HepG2 (cell line): Measurements from ENCODE around the gene ZNF771. TPM values are rescaled to one million over a fixed set of nuclear protein-coding genes. Genes with fewer than 3 reads are reported as not detected.
A peak's percentile ranks its signal among the peaks of the same experiment; 100 is the strongest.

Source experiments
- ADNP ChIP-seq: sonication (generic); formaldehyde crosslinking; IDR thresholded peaks from 2 replicates; pipeline ENCODE4 v1.4.0; 2020; ENCODE audit warnings: missing genetic modification reagents
- AGO1 ChIP-seq: fragments of 200-400 bp; formaldehyde crosslinking; IDR thresholded peaks from 2 replicates; pipeline ENCODE4 v1.6.1; 2017; ENCODE audit warnings: mild to moderate bottlenecking, low read depth, low read length, moderate library complexity; ENCODE audit not compliant: poor library complexity, severe bottlenecking
- CCAR2 ChIP-seq: fragments of 200-400 bp; formaldehyde crosslinking; optimal IDR thresholded peaks from 2 replicates; pipeline ENCODE3; 2018; ENCODE audit warnings: low read depth, mild to moderate bottlenecking, low read length, moderate library complexity
- EP300 ChIP-seq, 3 experiments: sonication (generic) in 1 of 3; formaldehyde crosslinking in 1 of 3; IDR thresholded peaks; 2 replicates each; pipeline versions ENCODE4 v1.5.1 to v1.6.1; 2011 to 2020; ENCODE audit warnings: low read depth in 2 of 3, low read length in 2 of 3, borderline replicate concordance in 1 of 3, improper control_type of control experiment in 1 of 3, mild to moderate bottlenecking in 1 of 3, missing genetic modification reagents in 1 of 3, moderate library complexity in 1 of 3
- FOXA1 ChIP-seq, 2 experiments: fragments of 450-650 bp in 1 of 2; sonication (generic) in 1 of 2; formaldehyde crosslinking in 1 of 2; IDR thresholded peaks; 2 replicates each; pipeline versions ENCODE4 v1.4.0 to v1.6.1; 2016 to 2020; ENCODE audit warnings: missing genetic modification reagents in 1 of 2
- FOXP1 ChIP-seq, 2 experiments: fragments of 450-650 bp in 1 of 2; IDR thresholded peaks; 2 replicates each; pipeline ENCODE4 v1.6.1; 2017 to 2018; ENCODE audit warnings: antibody characterized with exemption in 1 of 2
- KAT7 ChIP-seq: IDR thresholded peaks from 2 replicates; pipeline ENCODE4 v1.6.1; 2018; ENCODE audit warnings: borderline replicate concordance, missing compliant biosample characterization
- MAFF ChIP-seq: IDR thresholded peaks from 2 replicates; pipeline ENCODE4 v1.6.1; 2011; ENCODE audit warnings: low read depth, low read length, improper control_type of control experiment
- ONECUT2 ChIP-seq: sonication (generic); formaldehyde crosslinking; IDR thresholded peaks from 2 replicates; pipeline ENCODE4 v1.4.0; 2020; ENCODE audit warnings: missing genetic modification reagents
- PITX1 ChIP-seq: sonication (generic); formaldehyde crosslinking; IDR thresholded peaks from 2 replicates; pipeline ENCODE4 v1.5.1; 2020; ENCODE audit warnings: mild to moderate bottlenecking, missing genetic modification reagents
- SAFB2 ChIP-seq: sonication (generic); formaldehyde crosslinking; IDR thresholded peaks from 2 replicates; pipeline ENCODE4 v1.5.1; 2020; ENCODE audit warnings: missing genetic modification reagents, low read depth, mild to moderate bottlenecking, borderline replicate concordance
- SIX4 ChIP-seq: sonication (generic); formaldehyde crosslinking; IDR thresholded peaks from 2 replicates; pipeline ENCODE4 v1.4.0; 2020; ENCODE audit warnings: missing genetic modification reagents
- SNAPC2 ChIP-seq: sonication (generic); formaldehyde crosslinking; IDR thresholded peaks from 2 replicates; pipeline ENCODE4 v1.8.1; 2022; ENCODE audit warnings: mild to moderate bottlenecking, missing genetic modification reagents
- ZNF101 ChIP-seq: sonication (generic); formaldehyde crosslinking; IDR thresholded peaks from 2 replicates; pipeline ENCODE4 v1.4.0; 2020; ENCODE audit warnings: mild to moderate bottlenecking, low read depth, missing genetic modification reagents, borderline replicate concordance
- ZNF496 ChIP-seq: sonication (generic); formaldehyde crosslinking; IDR thresholded peaks from 2 replicates; pipeline ENCODE4 v1.8.1; 2023; ENCODE audit warnings: mild to moderate bottlenecking, moderate library complexity, missing genetic modification reagents; ENCODE audit not compliant: insufficient replicate concordance
- ZNF547 ChIP-seq: sonication (generic); formaldehyde crosslinking; IDR thresholded peaks from 2 replicates; pipeline ENCODE4 v1.5.1; 2020; ENCODE audit warnings: mild to moderate bottlenecking, missing genetic modification reagents
- ZNF563 ChIP-seq: sonication (generic); formaldehyde crosslinking; IDR thresholded peaks from 2 replicates; pipeline ENCODE4 v1.8.0; 2022; ENCODE audit warnings: mild to moderate bottlenecking, moderate library complexity, missing genetic modification reagents
- polyA plus RNA-seq, 8 experiments: library from polyadenylated mRNA; depleted of rRNA in 3 of 8; stranded (reverse) in 7 of 8; unstranded in 1 of 8; fragments of >200 nt; fragmentation: Illumina TruSeq in 4 of 8; extraction: Trizol in 4 of 8; gene quantifications; 2 replicates each; pipeline versions ENCODE4 v1.2.1 to v1.2.3, GENCODE V29; 2011 to 2016; ENCODE audit warnings: low read depth in 4 of 8, missing spikeins in 1 of 8, mixed read lengths in 1 of 8; ENCODE audit not compliant: insufficient read depth in 1 of 8
- total RNA-seq, 5 experiments: library from RNA; depleted of rRNA; stranded (reverse); fragments of >200 nt; fragmentation: Illumina TruSeq; extraction: Trizol; gene quantifications; 2 replicates each; pipeline ENCODE4 v1.2.3, GENCODE V29; 2016; ENCODE audit warnings: low read depth in 1 of 5
- TF ChIP-seq, protein P1 (sequence below): sonication (generic); IDR thresholded peaks from 2 replicates; pipeline ENCODE4 v1.6.1; 2016; ENCODE audit warnings: low read depth, borderline replicate concordance
- TF ChIP-seq, protein P2 (sequence below): sonication (generic); formaldehyde crosslinking; IDR thresholded peaks from 2 replicates; pipeline ENCODE4 v1.9.0; 2022; ENCODE audit warnings: low read depth, missing genetic modification reagents
- TF ChIP-seq, protein P3 (sequence below): sonication (generic); formaldehyde crosslinking; IDR thresholded peaks from 2 replicates; pipeline ENCODE4 v1.5.0; 2020; ENCODE audit warnings: mild to moderate bottlenecking, missing genetic modification reagents, borderline replicate concordance
- TF ChIP-seq, protein P4 (sequence below): sonication (generic); formaldehyde crosslinking; IDR thresholded peaks from 2 replicates; pipeline ENCODE4 v1.8.0; 2022; ENCODE audit warnings: low read depth, missing genetic modification reagents
- TF ChIP-seq, protein P5 (sequence below): sonication (generic); formaldehyde crosslinking; IDR thresholded peaks from 2 replicates; pipeline ENCODE4 v1.4.0; 2020; ENCODE audit warnings: mild to moderate bottlenecking, missing genetic modification reagents

ZNF771 gene
- total and polyA plus RNA-seq, 2 of the 13 experiments (the other 11 are each of a cell fraction or from before 2014, with no cell fraction given), result 5.0 to 11.8 TPM

DNA sequence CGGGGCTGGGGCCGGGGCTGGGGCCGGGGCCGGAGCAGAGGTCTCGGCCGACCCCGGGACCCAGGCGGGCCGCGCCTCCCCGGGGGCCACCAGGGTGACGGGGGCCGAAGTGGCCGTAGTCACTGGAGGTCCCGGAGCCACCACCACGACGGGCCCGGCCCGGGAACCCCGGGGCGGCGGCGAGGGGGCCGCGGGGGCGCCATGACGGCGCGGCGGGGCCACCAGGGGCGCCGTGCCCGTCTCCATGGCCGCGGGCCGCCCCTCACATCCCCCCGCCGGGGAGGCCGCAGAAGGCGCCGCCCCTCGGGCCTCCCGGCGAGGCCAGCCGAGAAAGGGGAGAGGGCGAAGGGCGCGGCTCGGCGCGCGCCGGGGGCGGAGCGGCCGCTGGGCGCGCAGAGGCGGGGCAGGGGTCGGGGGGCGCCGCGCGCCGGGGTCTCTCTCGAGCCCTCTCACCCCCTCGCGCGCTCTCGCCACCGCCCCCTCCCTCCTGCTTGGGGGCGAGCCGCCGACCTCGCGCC is 37.4 kb upstream of the ZNF771 start (continued):
- no peak for TF ChIP-seq SAFB2 (CRISPR knock-in tag)
- TF ChIP-seq AGO1, result no peak
- TF ChIP-seq ZNF496 (CRISPR knock-in tag), result no peak
- no peak for TF ChIP-seq FOXA1 (IDR thresholded peaks at IDR 0.05)
- TF ChIP-seq FOXA1 (CRISPR knock-in tag; IDR thresholded peaks at IDR 0.05), result no peak
- peak in 1 of 2 experiments; percentile 17; a peak in 1 of 4 replicates for TF ChIP-seq EP300 (IDR thresholded peaks at IDR 0.05; ENCODE audit: low read depth in 2 of 2, low read length in 2 of 2)
- TF ChIP-seq EP300 (CRISPR knock-in tag; IDR thresholded peaks at IDR 0.05; ENCODE audit: borderline replicate concordance), result no peak
- no peak for TF ChIP-seq SIX4 (CRISPR knock-in tag)
- TF ChIP-seq PITX1, result no peak
- TF ChIP-seq ZNF547 (CRISPR knock-in tag), result no peak
- TF ChIP-seq ZNF563 (CRISPR knock-in tag), result no peak
- TF ChIP-seq, protein P1, sequence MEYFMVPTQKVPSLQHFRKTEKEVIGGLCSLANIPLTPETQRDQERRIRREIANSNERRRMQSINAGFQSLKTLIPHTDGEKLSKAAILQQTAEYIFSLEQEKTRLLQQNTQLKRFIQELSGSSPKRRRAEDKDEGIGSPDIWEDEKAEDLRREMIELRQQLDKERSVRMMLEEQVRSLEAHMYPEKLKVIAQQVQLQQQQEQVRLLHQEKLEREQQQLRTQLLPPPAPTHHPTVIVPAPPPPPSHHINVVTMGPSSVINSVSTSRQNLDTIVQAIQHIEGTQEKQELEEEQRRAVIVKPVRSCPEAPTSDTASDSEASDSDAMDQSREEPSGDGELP, result no peak
- TF ChIP-seq, protein P2, sequence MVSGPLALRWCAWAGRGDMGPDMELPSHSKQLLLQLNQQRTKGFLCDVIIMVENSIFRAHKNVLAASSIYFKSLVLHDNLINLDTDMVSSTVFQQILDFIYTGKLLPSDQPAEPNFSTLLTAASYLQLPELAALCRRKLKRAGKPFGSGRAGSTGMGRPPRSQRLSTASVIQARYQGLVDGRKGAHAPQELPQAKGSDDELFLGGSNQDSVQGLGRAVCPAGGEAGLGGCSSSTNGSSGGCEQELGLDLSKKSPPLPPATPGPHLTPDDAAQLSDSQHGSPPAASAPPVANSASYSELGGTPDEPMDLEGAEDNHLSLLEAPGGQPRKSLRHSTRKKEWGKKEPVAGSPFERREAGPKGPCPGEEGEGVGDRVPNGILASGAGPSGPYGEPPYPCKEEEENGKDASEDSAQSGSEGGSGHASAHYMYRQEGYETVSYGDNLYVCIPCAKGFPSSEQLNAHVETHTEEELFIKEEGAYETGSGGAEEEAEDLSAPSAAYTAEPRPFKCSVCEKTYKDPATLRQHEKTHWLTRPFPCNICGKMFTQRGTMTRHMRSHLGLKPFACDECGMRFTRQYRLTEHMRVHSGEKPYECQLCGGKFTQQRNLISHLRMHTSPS (CRISPR knock-in tag), result no peak
- TF ChIP-seq, protein P3, sequence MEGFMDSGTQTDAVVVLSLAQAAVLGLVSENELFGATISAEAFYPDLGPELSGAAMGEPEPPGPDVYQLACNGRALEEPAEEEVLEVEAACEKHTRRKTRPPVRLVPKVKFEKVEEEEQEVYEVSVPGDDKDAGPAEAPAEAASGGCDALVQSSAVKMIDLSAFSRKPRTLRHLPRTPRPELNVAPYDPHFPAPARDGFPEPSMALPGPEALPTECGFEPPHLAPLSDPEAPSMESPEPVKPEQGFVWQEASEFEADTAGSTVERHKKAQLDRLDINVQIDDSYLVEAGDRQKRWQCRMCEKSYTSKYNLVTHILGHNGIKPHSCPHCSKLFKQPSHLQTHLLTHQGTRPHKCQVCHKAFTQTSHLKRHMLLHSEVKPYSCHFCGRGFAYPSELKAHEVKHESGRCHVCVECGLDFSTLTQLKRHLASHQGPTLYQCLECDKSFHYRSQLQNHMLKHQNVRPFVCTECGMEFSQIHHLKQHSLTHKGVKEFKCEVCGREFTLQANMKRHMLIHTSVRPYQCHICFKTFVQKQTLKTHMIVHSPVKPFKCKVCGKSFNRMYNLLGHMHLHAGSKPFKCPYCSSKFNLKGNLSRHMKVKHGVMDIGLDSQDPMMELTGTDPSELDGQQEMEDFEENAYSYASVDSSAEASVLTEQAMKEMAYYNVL (CRISPR knock-in tag), result no peak
- no peak for TF ChIP-seq CCAR2
- no peak for TF ChIP-seq ONECUT2 (CRISPR knock-in tag)
- no peak for TF ChIP-seq MAFF
- no peak for TF ChIP-seq ADNP (CRISPR knock-in tag)
- no peak for TF ChIP-seq FOXP1 (IDR thresholded peaks at IDR 0.05)
- no peak for TF ChIP-seq FOXP1 (CRISPR knock-in tag; IDR thresholded peaks at IDR 0.05)
- TF ChIP-seq ZNF101, result no peak
- TF ChIP-seq, protein P4, sequence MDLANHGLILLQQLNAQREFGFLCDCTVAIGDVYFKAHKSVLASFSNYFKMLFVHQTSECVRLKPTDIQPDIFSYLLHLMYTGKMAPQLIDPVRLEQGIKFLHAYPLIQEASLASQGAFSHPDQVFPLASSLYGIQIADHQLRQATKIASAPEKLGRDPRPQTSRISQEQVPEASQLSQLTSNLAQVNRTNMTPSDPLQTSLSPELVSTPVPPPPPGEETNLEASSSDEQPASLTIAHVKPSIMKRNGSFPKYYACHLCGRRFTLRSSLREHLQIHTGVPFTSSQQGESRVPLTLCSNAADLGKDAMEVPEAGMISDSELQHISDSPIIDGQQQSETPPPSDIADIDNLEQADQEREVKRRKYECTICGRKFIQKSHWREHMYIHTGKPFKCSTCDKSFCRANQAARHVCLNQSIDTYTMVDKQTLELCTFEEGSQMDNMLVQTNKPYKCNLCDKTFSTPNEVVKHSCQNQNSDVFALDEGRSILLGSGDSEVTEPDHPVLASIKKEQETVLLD (CRISPR knock-in tag), result peak; percentile 84
- no peak for TF ChIP-seq SNAPC2 (CRISPR knock-in tag)
- TF ChIP-seq KAT7 (CRISPR knock-in tag), result no peak
- TF ChIP-seq, protein P5, sequence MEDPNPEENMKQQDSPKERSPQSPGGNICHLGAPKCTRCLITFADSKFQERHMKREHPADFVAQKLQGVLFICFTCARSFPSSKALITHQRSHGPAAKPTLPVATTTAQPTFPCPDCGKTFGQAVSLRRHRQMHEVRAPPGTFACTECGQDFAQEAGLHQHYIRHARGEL (CRISPR knock-in tag), result no peak
